A549 (cell line): ENCODE data around the gene EBNA1BP2.

Experiments used
- JUN ChIP-seq, 2 experiments: fragments of >200 bp; sonication (Bioruptor Twin); formaldehyde crosslinking; IDR thresholded peaks; 2 replicates in 1 of 2; 3 replicates in 1 of 2; pipeline ENCODE4 v1.6.1; 2016 to 2017
- MYC ChIP-seq: IDR thresholded peaks from 2 replicates; pipeline ENCODE4 v1.6.1; 2012; ENCODE audit warnings: mild to moderate bottlenecking, inconsistent platforms, low read length, improper control_type of control experiment, borderline replicate concordance
- POLR2A ChIP-seq: IDR thresholded peaks from 2 replicates; pipeline ENCODE4 v1.6.1; 2012; ENCODE audit warnings: mild to moderate bottlenecking, low read length
- REST ChIP-seq: fragments of 200-600 bp; sonication (generic); IDR thresholded peaks from 2 replicates; pipeline ENCODE4 v1.6.1; 2016; ENCODE audit warnings: antibody characterized with exemption, mild to moderate bottlenecking, moderate library complexity
- TF ChIP-seq, protein P1 (sequence below): fragments of >200 bp; sonication (Bioruptor Twin); formaldehyde crosslinking; IDR thresholded peaks from 3 replicates; pipeline ENCODE4 v1.5.1; 2016

- TF ChIP-seq, protein P1, sequence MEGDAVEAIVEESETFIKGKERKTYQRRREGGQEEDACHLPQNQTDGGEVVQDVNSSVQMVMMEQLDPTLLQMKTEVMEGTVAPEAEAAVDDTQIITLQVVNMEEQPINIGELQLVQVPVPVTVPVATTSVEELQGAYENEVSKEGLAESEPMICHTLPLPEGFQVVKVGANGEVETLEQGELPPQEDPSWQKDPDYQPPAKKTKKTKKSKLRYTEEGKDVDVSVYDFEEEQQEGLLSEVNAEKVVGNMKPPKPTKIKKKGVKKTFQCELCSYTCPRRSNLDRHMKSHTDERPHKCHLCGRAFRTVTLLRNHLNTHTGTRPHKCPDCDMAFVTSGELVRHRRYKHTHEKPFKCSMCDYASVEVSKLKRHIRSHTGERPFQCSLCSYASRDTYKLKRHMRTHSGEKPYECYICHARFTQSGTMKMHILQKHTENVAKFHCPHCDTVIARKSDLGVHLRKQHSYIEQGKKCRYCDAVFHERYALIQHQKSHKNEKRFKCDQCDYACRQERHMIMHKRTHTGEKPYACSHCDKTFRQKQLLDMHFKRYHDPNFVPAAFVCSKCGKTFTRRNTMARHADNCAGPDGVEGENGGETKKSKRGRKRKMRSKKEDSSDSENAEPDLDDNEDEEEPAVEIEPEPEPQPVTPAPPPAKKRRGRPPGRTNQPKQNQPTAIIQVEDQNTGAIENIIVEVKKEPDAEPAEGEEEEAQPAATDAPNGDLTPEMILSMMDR = no peak
- TF ChIP-seq REST (no peak), MYC (no peak), JUN (IDR thresholded peaks at IDR 0.05) (no peak), POLR2A (no peak)
Measured at GRCh38 chr1:43152866-43153265, 19.2 kb downstream of the EBNA1BP2 start.
